Uterus (tissue), 4 donors: ENCODE data around the gene WHRN. TPM values are rescaled to one million over a fixed set of nuclear protein-coding genes. Genes with fewer than 3 reads are reported as not detected.

ENCODE experiments used
- DNase-seq, 2 donors: peaks; one replicate each; pipeline ENCODE4 v3.0.0-alpha.2; 2019 to 2020
- H3K27ac ChIP-seq, 2 donors: fragments of 200-600 bp; sonication (generic); 1 replicate in 1 of 2; 2 replicates in 1 of 2; pipeline ENCODE4 v1.5.1; 2016 to 2018
- H3K27me3 ChIP-seq, 2 donors: fragments of 200-600 bp; sonication (generic); one replicate each; pipeline ENCODE4 v1.5.1; 2018 to 2019; ENCODE audit warnings: control low read depth in 1 of 2
- H3K36me3 ChIP-seq, 2 donors: fragments of 200-600 bp; sonication (generic); one replicate each; pipeline ENCODE4 v1.5.1; 2019; ENCODE audit warnings: control low read depth in 1 of 2
- H3K4me1 ChIP-seq, 2 donors: fragments of 200-600 bp; sonication (generic); one replicate each; pipeline ENCODE4 v1.5.1; 2018 to 2019; ENCODE audit warnings: control low read depth in 1 of 2
- H3K4me3 ChIP-seq, 2 donors: fragments of 200-600 bp; sonication (generic); 1 replicate in 1 of 2; 2 replicates in 1 of 2; pipeline ENCODE4 v1.5.1; 2018 to 2019; ENCODE audit warnings: mild to moderate bottlenecking in 1 of 2
- H3K9me3 ChIP-seq, 2 donors: fragments of 200-600 bp; sonication (generic); one replicate each; pipeline ENCODE4 v1.5.1; 2019; ENCODE audit warnings: control low read depth in 1 of 2
- CTCF ChIP-seq, 4 experiments: fragments of 200-600 bp in 2 of 4; fragments of 450-650 bp in 2 of 4; sonication (generic) in 2 of 4; IDR thresholded peaks; one replicate each; pipeline ENCODE4 v1.5.1; 2016 to 2019; ENCODE audit warnings: antibody characterized with exemption in 4 of 4, mild to moderate bottlenecking in 2 of 4, moderate library complexity in 1 of 4
- POLR2A ChIP-seq, 2 donors: fragments of 450-650 bp; IDR thresholded peaks; one replicate each; pipeline ENCODE4 v1.6.1; 2016; ENCODE audit warnings: antibody characterized with exemption in 2 of 2, mild to moderate bottlenecking in 1 of 2, moderate library complexity in 1 of 2
- intact Hi-C: fragments of 100-400 bp; cut with DNase I; formaldehyde crosslinking; loops from one replicate; pipeline ENCODE4 v1.15.1; 2023; ENCODE audit warnings: low total_unique reads
- total RNA-seq, 4 donors: library from RNA; depleted of rRNA in 3 of 4; stranded (reverse); fragments of >200 nt in 3 of 4; gene quantifications; one replicate each; pipeline versions ENCODE4 v1.1.0 to v1.2.4, GENCODE V29; 2014 to 2023
- donor health status: DM: yes; HTN: yes; CAD: no.

The WHRN gene
- total RNA-seq, 4 donors from 2014 or later = 4.0 to 32.3 (median 20.2) TPM

- Histone ChIP-seq H3K4me1 (peaks cover 2 to 18% of the 10 kb centered on the region in 2 donors), H3K9me3 (no peaks in the 10 kb centered on the region), H3K27ac (peak overlapping the region; percentile 97 to 98), H3K27me3 (no peaks in the 10 kb centered on the region), H3K36me3 (no peaks in the 10 kb centered on the region), H3K4me3 (peak overlapping the region in 1 of 2 donors; percentile 16)
- DNase-seq = peak; percentile 75 to 79
- no peak for TF ChIP-seq POLR2A (IDR thresholded peaks at IDR 0.05)
- TF ChIP-seq CTCF (IDR thresholded peaks at IDR 0.05) = peak in 1 of 4 experiments; percentile 2
- intact Hi-C loops = no loop called here
These were observed 110.5 kb downstream of the WHRN start for GRCh38 chr9:114394523-114395333.

- DNase-seq = peak; percentile 59 to 90
- Histone ChIP-seq H3K36me3 (no peaks in the 10 kb centered on the region), H3K9me3 (no peaks in the 10 kb centered on the region), H3K27me3 (no peaks in the 10 kb centered on the region), H3K27ac (peak overlapping the region; percentile 97 to 98), H3K4me1 (peaks cover 14 to 34% of the 10 kb centered on the region in 2 donors), H3K4me3 (no peak overlapping the region)
- TF ChIP-seq POLR2A (IDR thresholded peaks at IDR 0.05) (no peak), CTCF (IDR thresholded peaks at IDR 0.05) (no peak)
- intact Hi-C loops = no loop called here
These were observed 112.5 kb downstream of the WHRN start for GRCh38 chr9:114392749-114393112.

GRCh38 chr9:114390952-114391351 lies 114.3 kb downstream of the WHRN start:
- no peaks in the 10 kb centered on the region for H3K9me3 ChIP-seq
- peak overlapping the region; percentile 97 to 98 for H3K27ac ChIP-seq
- TF ChIP-seq POLR2A (IDR thresholded peaks at IDR 0.05) (no peak), CTCF (IDR thresholded peaks at IDR 0.05) (no peak)
- H3K36me3 ChIP-seq = no peaks in the 10 kb centered on the region
- H3K4me1 ChIP-seq = peaks cover 14 to 34% of the 10 kb centered on the region in 2 donors
- intact Hi-C loops = no loop called here
- H3K4me3 ChIP-seq = no peak overlapping the region
- no peaks in the 10 kb centered on the region for H3K27me3 ChIP-seq
- DNase-seq = no peak

- intact Hi-C loops = no loop called here
- TF ChIP-seq CTCF (IDR thresholded peaks at IDR 0.05) = no peak
- no peak for TF ChIP-seq POLR2A (IDR thresholded peaks at IDR 0.05)
- H3K27me3 ChIP-seq = no peaks in the 10 kb centered on the region
- peak overlapping the region; percentile 97 to 98 for H3K27ac ChIP-seq
- H3K4me3 ChIP-seq = no peak overlapping the region
- peaks cover 18 to 39% of the 10 kb centered on the region in 2 donors for H3K4me1 ChIP-seq
- H3K9me3 ChIP-seq = no peaks in the 10 kb centered on the region
- DNase-seq = no peak
- H3K36me3 ChIP-seq = no peaks in the 10 kb centered on the region
These were observed 115.5 kb downstream of the WHRN start for GRCh38 chr9:114389612-114390368.
